ENCODE results near the gene HPSE2. TPM values are rescaled to one million over a fixed set of nuclear protein-coding genes. Genes with fewer than 3 reads are reported as not detected.

HPSE2 gene
- total and polyA plus RNA-seq, 8 donors: 0.58 to 15.8 (median 2.0) TPM

DNA sequence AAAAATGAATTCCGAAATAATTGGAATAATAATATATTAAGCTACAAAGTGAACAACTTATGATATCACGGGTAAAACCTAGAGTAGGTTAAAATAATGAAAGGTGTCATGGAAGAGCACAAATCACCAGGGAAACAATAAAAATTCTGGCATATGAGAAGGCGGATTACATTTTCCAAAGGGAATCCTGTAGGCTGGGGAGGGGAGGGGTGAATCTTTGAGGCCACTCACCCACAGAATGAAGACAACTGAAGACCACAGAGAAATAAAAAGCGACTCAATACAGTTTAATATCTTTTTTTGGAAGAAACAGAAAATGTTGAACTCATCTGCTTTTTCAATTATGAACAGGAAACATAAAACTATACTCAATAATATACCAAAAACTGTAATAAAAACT lies 659.6 kb downstream of the HPSE2 start:
- H3K4me3 ChIP-seq: no peak overlapping the region
- H3K4me1 ChIP-seq: no peaks in the 10 kb centered on the region
- H3K27ac ChIP-seq: no peak overlapping the region
- DNase-seq: no peak
- intact Hi-C loops (cut with DNase I; ENCODE audit: low total_unique reads): no loop called here
- 57 to 69% (median 65%) methylated on average over 4 of the region's 4 CpGs for WGBS, 5 donors
- no peaks in the 10 kb centered on the region for H3K9me3 ChIP-seq
- no peaks in the 10 kb centered on the region for H3K36me3 ChIP-seq
- no peaks in the 10 kb centered on the region for H3K27me3 ChIP-seq
- TF ChIP-seq, protein P1, sequence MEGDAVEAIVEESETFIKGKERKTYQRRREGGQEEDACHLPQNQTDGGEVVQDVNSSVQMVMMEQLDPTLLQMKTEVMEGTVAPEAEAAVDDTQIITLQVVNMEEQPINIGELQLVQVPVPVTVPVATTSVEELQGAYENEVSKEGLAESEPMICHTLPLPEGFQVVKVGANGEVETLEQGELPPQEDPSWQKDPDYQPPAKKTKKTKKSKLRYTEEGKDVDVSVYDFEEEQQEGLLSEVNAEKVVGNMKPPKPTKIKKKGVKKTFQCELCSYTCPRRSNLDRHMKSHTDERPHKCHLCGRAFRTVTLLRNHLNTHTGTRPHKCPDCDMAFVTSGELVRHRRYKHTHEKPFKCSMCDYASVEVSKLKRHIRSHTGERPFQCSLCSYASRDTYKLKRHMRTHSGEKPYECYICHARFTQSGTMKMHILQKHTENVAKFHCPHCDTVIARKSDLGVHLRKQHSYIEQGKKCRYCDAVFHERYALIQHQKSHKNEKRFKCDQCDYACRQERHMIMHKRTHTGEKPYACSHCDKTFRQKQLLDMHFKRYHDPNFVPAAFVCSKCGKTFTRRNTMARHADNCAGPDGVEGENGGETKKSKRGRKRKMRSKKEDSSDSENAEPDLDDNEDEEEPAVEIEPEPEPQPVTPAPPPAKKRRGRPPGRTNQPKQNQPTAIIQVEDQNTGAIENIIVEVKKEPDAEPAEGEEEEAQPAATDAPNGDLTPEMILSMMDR (IDR thresholded peaks at IDR 0.05): no peak
- TF ChIP-seq POLR2A (IDR thresholded peaks at IDR 0.05) (no peak), POLR2AphosphoS5 (IDR thresholded peaks at IDR 0.05) (no peak), EP300 (IDR thresholded peaks at IDR 0.05) (no peak)

DNA sequence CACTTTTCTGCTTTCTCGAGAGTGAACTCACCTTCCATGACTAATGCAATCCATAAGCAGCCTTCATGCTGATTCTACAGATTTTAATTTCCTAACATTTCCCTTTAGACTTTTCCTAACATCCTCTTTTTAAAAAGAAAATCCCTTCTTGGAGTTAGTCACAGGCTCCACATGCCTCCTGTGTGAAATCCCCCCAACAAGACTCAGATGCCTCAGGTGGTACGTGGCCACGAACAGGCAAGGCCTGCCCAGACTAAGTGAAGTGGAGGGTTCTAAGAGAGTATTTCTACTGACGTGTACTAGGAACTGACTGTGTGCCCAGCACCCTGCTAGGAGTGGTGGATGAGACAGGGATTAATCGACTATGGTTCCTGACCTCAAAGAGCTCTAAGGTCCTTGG lies 663.1 kb downstream of the HPSE2 start:
- no peak overlapping the region for H3K27ac ChIP-seq
- intact Hi-C loops (cut with DNase I; ENCODE audit: low total_unique reads): no loop called here
- TF ChIP-seq EP300 (IDR thresholded peaks at IDR 0.05): no peak
- TF ChIP-seq POLR2A (IDR thresholded peaks at IDR 0.05): no peak
- TF ChIP-seq, protein P1 (IDR thresholded peaks at IDR 0.05): no peak
- TF ChIP-seq POLR2AphosphoS5 (IDR thresholded peaks at IDR 0.05): no peak

DNA sequence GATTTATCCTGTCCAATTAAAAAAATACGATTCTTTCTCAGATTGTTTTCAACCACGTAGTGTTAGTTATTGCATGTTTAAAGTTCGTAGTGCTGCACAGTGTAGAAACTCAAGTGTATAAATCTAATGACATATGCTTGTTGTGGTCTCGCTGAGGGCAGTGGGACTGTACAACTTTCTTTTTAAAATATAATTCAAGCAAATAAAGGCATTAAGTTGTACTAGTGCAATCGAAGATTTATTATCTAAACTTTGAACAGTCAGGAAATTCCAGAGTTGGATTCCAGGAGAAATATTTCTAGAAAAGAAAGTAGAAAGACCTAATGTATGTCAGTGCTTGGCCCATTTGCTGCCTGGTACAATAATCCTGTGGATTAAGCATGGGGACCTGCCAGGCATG lies 664.8 kb downstream of the HPSE2 start:
- no peak overlapping the region for H3K27ac ChIP-seq
- no peak for DNase-seq
- no peaks in the 10 kb centered on the region for H3K36me3 ChIP-seq
- intact Hi-C loops (cut with DNase I; ENCODE audit: low total_unique reads): no loop called here
- 71 to 76% (median 73%) methylated on average over 5 of the region's 5 CpGs for whole genome bisulfite sequencing, 5 donors
- H3K4me3 ChIP-seq: no peak overlapping the region
- peaks cover 0 to 4% (median 0%) of the 10 kb centered on the region in 4 donors for H3K4me1 ChIP-seq
- TF ChIP-seq POLR2A (IDR thresholded peaks at IDR 0.05): no peak
- TF ChIP-seq POLR2AphosphoS5 (IDR thresholded peaks at IDR 0.05): no peak
- no peak for TF ChIP-seq EP300 (IDR thresholded peaks at IDR 0.05)
- TF ChIP-seq, protein P1 (IDR thresholded peaks at IDR 0.05): no peak
- no peaks in the 10 kb centered on the region for H3K27me3 ChIP-seq
- no peaks in the 10 kb centered on the region for H3K9me3 ChIP-seq

More for the DNA sequence above, 663.1 kb downstream of the HPSE2 start:
- Histone ChIP-seq H3K27me3 (no peaks in the 10 kb centered on the region), H3K9me3 (no peaks in the 10 kb centered on the region), H3K36me3 (no peaks in the 10 kb centered on the region), H3K4me3 (no peak overlapping the region), H3K4me1 (peaks cover 0 to 4% (median 0%) of the 10 kb centered on the region in 4 donors)
- no peak for DNase-seq
- WGBS, 5 donors: 57 to 72% (median 65%) methylated on average over 5 of the region's 5 CpGs

DNA sequence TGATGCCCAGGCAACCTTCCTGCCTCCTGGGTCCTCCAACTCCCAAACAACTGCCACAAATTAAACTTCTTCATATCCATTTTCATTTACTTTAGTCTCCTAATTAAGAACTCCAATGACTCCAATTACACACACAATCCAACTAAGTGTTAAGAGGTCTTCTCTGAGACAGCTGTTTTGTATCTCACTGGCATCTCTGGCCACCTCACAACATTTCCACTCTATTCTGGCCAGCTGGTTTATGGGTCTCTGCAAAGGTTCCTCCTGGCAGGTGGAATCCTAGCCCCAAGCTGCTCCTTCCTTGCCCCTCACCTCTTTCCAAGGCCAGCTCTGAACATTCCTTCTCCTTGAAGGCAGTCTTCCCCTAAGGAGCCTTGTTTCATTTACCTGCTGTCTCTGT lies 665.8 kb downstream of the HPSE2 start:
- H3K36me3 ChIP-seq: no peaks in the 10 kb centered on the region
- H3K4me3 ChIP-seq: no peak overlapping the region
- intact Hi-C loops (cut with DNase I; ENCODE audit: low total_unique reads): no loop called here
- H3K4me1 ChIP-seq: peaks cover 0 to 4% (median 0%) of the 10 kb centered on the region in 4 donors
- H3K27ac ChIP-seq: no peak overlapping the region
- no peaks in the 10 kb centered on the region for H3K9me3 ChIP-seq
- TF ChIP-seq POLR2A (IDR thresholded peaks at IDR 0.05): no peak
- TF ChIP-seq, protein P1 (IDR thresholded peaks at IDR 0.05): no peak
- no peak for TF ChIP-seq POLR2AphosphoS5 (IDR thresholded peaks at IDR 0.05)
- no peak for TF ChIP-seq EP300 (IDR thresholded peaks at IDR 0.05)
- no peak for DNase-seq
- H3K27me3 ChIP-seq: no peaks in the 10 kb centered on the region
